Upper lobe of right lung (tissue), 1 donor: ENCODE measurements around the gene GPN2. TPM values are rescaled to one million over a fixed set of nuclear protein-coding genes. Genes with fewer than 3 reads are reported as not detected.
A peak's percentile ranks its signal among the peaks of the same experiment; 100 is the strongest.

Source experiments
- ATAC-seq: fragments of 200-7000 bp; cut with Tn5 transposase; one replicate; pipeline ENCODE4 v1.9.1; 2020; ENCODE audit warnings: mild to moderate bottlenecking, moderate library complexity
- DNase-seq: peaks from one replicate; pipeline ENCODE4 v3.0.0-alpha.2; 2020
- H3K27ac ChIP-seq: fragments of 200-600 bp; one replicate; pipeline ENCODE4 v1.8.0; 2022
- H3K27me3 ChIP-seq: fragments of 200-600 bp; one replicate; pipeline ENCODE4 v1.8.0; 2022; ENCODE audit warnings: mild to moderate bottlenecking
- H3K36me3 ChIP-seq: fragments of 200-600 bp; one replicate; pipeline ENCODE4 v1.8.0; 2022
- H3K4me1 ChIP-seq: fragments of 200-600 bp; one replicate; pipeline ENCODE4 v1.8.0; 2022
- H3K4me3 ChIP-seq: fragments of 200-600 bp; one replicate; pipeline ENCODE4 v1.8.0; 2022; ENCODE audit warnings: mild to moderate bottlenecking
- H3K9me3 ChIP-seq: fragments of 200-600 bp; one replicate; pipeline ENCODE4 v1.8.0; 2022
- intact Hi-C: fragments of 100-400 bp; cut with DNase I; formaldehyde crosslinking; loops from one replicate; pipeline ENCODE4 v1.11.0; 2022
- total RNA-seq: library from RNA; stranded (reverse); fragmentation: NEBNext Ultra II Directional; extraction: Animal tissue kit (Norgen Biotek cat#: 25700); gene quantifications from one replicate; pipeline ENCODE4 v1.2.1, GENCODE V29; 2021
- TF ChIP-seq, protein P1 (sequence below): fragments of 200-600 bp; IDR thresholded peaks from one replicate; pipeline ENCODE4 v1.8.0; 2022; ENCODE audit warnings: antibody characterized with exemption
- donor health status: DM: no; HTN: yes; CAD: no; lungs with severe emphysema.

The GPN2 gene
- total RNA-seq, 1 donor from 2014 or later: 24.6 TPM

DNA sequence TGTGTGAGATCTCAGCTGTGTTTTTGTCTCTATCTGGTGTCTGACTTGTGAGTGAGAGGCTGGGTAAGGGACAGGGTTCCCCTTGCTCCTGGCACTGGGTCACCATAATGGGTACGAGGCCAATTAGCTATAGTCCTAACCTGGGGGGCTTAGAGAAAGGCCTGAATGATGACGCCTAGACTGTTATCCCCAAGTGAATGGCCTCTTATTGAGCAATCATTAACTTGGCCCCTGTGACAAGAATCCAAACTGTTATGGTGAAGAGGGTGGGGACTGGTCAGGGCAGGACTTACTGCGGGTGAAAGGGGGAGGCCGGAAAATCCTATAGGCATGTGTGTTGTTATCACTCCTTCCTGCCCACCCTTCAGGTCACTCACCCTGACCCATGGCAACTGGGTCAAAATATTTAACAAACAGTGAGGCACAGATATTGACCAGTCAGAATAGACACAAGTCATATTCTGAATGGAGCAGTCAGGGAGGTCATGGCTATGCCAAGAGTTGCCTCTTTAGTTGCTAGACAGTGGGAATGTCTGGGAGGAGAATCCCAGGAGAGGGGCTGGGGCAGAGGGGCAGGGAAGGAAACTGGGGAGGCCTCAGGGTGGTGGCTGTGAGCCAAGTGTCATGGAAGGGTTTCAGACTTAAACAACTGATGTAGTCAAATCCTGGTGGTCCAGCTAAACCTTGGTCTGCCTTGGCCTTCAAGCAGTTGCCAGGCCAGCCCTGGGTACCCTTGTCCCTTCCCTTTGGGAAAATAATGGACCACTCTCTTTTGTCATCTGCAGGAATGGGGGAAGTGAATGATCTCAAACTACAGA, 20.5 kb upstream of the GPN2 start:
- Histone ChIP-seq H3K4me3 (no peak overlapping the region), H3K27me3 (no peaks in the 10 kb centered on the region), H3K9me3 (no peaks in the 10 kb centered on the region), H3K27ac (no peak overlapping the region), H3K4me1 (peaks cover 4% of the 10 kb centered on the region), H3K36me3 (no peaks in the 10 kb centered on the region)
- intact Hi-C loops: no loop called here
- TF ChIP-seq, protein P1, sequence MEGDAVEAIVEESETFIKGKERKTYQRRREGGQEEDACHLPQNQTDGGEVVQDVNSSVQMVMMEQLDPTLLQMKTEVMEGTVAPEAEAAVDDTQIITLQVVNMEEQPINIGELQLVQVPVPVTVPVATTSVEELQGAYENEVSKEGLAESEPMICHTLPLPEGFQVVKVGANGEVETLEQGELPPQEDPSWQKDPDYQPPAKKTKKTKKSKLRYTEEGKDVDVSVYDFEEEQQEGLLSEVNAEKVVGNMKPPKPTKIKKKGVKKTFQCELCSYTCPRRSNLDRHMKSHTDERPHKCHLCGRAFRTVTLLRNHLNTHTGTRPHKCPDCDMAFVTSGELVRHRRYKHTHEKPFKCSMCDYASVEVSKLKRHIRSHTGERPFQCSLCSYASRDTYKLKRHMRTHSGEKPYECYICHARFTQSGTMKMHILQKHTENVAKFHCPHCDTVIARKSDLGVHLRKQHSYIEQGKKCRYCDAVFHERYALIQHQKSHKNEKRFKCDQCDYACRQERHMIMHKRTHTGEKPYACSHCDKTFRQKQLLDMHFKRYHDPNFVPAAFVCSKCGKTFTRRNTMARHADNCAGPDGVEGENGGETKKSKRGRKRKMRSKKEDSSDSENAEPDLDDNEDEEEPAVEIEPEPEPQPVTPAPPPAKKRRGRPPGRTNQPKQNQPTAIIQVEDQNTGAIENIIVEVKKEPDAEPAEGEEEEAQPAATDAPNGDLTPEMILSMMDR: no peak
- ATAC-seq (peak; percentile 1), DNase-seq (no peak)

DNA sequence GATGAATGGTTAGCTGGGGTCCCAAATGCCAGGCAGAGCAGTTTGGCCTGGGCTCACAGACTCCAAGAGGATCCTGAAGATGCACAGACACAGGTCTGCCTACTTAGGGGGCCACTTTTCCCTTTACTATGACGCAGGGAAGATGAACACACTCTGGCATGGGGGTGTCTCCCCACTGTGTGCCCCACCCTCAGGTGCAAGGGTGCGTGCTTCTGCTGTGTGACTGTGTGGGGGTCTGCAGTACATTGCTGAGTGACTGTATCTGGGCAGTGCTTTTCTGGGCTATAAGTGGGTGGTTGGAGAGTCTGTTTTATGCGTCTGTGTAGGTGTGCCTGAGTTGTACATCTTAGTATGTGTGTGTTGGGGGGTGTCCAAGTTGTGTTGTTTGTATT, 19.9 kb upstream of the GPN2 start:
- no peak overlapping the region for H3K4me3 ChIP-seq
- no peaks in the 10 kb centered on the region for H3K27me3 ChIP-seq
- intact Hi-C loops: no loop called here
- ATAC-seq (no peak), DNase-seq (no peak)
- no peaks in the 10 kb centered on the region for H3K9me3 ChIP-seq
- H3K27ac ChIP-seq: no peak overlapping the region
- TF ChIP-seq, protein P1: no peak
- peaks cover 4% of the 10 kb centered on the region for H3K4me1 ChIP-seq
- no peaks in the 10 kb centered on the region for H3K36me3 ChIP-seq

DNA sequence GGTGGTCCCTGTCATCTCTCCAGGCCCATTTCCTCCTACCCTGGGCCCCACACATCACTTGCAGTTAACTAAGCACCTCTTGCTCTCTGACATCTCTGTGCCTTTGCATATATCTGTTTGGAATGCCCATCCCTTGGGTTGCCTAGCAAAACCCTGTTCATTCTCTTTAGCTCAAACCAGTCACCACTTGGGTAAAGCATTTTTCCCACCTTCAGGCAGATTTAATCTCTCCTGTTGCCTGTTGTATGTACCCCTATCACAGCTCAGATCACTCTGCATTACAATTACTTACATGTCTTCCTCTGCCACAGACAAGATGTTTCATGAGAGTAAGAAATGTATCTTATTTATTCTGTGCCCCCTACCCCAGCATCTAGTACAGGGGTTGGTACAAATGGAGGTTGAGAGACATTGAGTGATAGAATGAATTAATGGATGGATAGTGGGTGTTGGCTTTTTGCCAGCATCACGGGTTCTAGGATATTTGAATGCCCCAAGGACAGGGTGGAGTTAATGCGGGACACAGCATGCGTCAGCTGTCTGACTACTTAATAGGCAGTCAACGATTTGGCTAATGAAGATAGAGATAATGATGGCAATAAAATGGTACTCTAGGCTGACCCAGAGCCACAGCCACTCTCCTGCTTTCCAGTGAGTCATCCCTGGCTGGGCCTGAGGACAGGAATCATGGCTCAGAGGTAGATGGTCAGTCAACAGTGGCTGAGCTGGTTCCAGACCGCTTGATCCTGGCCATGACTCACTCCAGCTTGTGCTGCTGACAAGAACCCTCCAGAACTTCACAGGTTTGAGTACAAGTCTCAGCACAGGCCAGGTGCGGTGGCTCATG, 17.2 kb upstream of the GPN2 start:
- Histone ChIP-seq H3K27me3 (no peaks in the 10 kb centered on the region), H3K36me3 (no peaks in the 10 kb centered on the region), H3K27ac (no peak overlapping the region), H3K4me1 (peaks cover 4% of the 10 kb centered on the region), H3K9me3 (no peaks in the 10 kb centered on the region), H3K4me3 (no peak overlapping the region)
- peak; percentile 78 for ATAC-seq
- intact Hi-C loops: no loop called here
- no peak for DNase-seq
- TF ChIP-seq, protein P1: no peak

DNA sequence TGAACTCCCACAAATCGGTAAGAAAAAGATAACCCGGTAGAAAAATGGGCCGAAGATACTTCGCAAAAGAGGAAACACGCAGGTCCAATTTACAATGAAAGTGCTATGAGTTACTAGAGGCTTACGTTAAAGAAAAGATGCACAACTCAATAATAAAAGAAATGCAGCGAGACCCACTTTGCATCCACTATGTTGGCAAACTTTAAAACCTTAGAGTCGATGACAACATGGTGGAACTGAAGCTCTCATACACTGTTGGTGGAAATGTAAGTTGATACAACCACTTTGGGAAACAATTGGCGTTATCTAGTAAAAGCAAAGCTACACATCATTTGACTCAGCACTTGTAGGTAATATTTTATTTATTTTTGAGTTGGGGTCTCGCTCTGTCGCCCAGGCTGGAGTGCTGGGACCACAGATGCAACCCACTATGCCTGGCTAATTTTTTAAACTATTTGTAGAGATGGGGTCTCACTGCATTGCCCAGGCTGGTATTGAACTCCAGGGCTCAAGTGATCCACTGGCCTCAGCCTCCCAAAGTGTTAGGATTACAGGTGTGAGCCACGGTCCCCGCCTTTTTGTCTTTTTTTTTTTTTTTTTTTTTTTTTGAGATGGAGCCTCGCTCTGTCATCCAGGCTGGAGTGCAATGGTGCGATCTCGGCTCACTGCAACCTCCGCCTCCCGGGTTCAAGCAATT, 10.9 kb upstream of the GPN2 start:
- Histone ChIP-seq H3K27ac (peak overlapping the region; percentile 88), H3K27me3 (no peaks in the 10 kb centered on the region), H3K4me1 (peaks cover 12% of the 10 kb centered on the region), H3K36me3 (peaks cover 22% of the 10 kb centered on the region), H3K9me3 (no peaks in the 10 kb centered on the region), H3K4me3 (peak overlapping the region; percentile 99)
- intact Hi-C loops: no loop called here
- ATAC-seq (no peak), DNase-seq (no peak)
- TF ChIP-seq, protein P1: no peak

DNA sequence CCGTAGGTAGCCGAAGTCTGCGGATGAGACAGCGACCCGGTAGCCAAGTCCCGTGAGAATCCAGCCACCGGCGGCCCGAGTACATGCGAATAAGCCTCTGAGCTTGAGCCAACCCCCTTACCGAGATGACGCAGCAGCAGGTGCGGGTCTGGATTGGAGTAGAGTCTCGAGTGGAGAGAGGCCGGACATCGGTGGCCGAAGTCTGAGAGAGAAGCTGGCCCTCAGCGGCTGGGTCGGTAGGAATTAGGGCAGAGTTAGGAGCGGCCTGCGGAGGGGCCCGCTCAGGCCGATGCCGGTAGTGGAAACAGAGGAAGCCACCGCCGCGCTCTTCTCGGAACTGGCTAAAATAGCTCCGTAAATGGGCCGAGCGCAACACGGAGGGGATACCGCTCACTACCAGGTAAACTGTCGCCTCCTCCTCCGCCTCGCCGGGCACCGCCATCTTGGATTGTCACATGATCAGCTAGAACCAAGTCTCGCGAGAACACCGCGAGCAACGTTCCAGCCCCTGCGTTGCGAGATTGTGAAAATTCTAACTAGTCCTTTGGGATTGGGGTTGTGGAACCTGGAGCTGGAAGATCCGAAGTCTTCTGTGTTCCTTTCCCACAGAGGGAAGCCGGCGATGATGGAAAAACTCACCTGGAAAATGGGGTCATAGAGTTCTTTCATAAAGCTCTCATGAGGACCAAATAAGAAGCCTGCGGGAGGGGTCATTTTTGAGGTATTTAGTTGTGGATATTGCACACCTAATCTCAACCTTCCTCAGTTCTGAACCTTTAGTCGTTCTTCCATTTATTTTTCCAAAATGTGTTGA, 10.1 kb upstream of the GPN2 start, which contains the start of gene GPATCH3:
Gene GPATCH3 (minus strand): TSS at position 467 of the 814 bp plus-strand sequence. CDS start 25 bp downstream, at position 442.
- H3K27ac ChIP-seq: peak within 1 kb of the TSS; percentile 88
- H3K36me3 ChIP-seq: peaks cover 29% of the 10 kb centered on the region
- ATAC-seq: peak; percentile 94
- peak within 1 kb of the TSS; percentile 99 for H3K4me3 ChIP-seq
- peaks cover 12% of the 10 kb centered on the region for H3K4me1 ChIP-seq
- no peaks in the 10 kb centered on the region for H3K27me3 ChIP-seq
- intact Hi-C loops: no loop called here
- H3K9me3 ChIP-seq: no peaks in the 10 kb centered on the region
- TF ChIP-seq, protein P1: no peak
- DNase-seq: peak; percentile 94
